ENCODE results near the gene CD24. TPM values are rescaled to one million over a fixed set of nuclear protein-coding genes. Genes with fewer than 3 reads are reported as not detected.
A peak's percentile ranks its signal among the peaks of the same experiment; 100 is the strongest.

Gene CD24
- total RNA-seq (2021) (937 to 1,030 TPM (median 998 TPM) in 3 replicates), Bru-seq, nascent RNA (percentile 100 among the genes with signal in this experiment)
- long read RNA-seq, experiment 1, transcript CD24-201 (2 exons, 2,180 nt) = major isoform, 993 of 1,422 reads
- long read RNA-seq, experiment 1, transcript CD24-202 (3 exons, 802 nt) = minor isoform, 39 of 1,422 reads
- long read RNA-seq, experiment 1, transcript CD24-203 (2 exons, 1,026 nt) = minor isoform, 6 of 1,422 reads
- long read RNA-seq, experiment 1, transcript CD24-204 (3 exons, 2,513 nt) = minor isoform, 106 of 1,422 reads
- long read RNA-seq, experiment 1, partial matches to known transcripts = 0 of 1,422 reads
- long read RNA-seq, experiment 1, other reads (novel, unspliced or antisense) = 274 of 1,422 reads
- long read RNA-seq, experiment 2, transcript CD24-204 (3 exons, 2,513 nt) = minor isoform, 20 of 1,927 reads
- long read RNA-seq, experiment 2, transcript CD24-201 (2 exons, 2,180 nt) = major isoform, 1,029 of 1,927 reads
- long read RNA-seq, experiment 2, transcript CD24-202 (3 exons, 802 nt) = minor isoform, 8 of 1,927 reads
- long read RNA-seq, experiment 2, partial matches to known transcripts = 5 of 1,927 reads
- long read RNA-seq, experiment 2, other reads (novel, unspliced or antisense) = 863 of 1,927 reads
- long read RNA-seq, experiment 3, transcript CD24-204 (3 exons, 2,513 nt) = minor isoform, 22 of 2,005 reads
- long read RNA-seq, experiment 3, transcript CD24-201 (2 exons, 2,180 nt) = major isoform, 1,776 of 2,005 reads
- long read RNA-seq, experiment 3, partial matches to known transcripts = 188 of 2,005 reads
- long read RNA-seq, experiment 3, other reads (novel, unspliced or antisense) = 13 of 2,005 reads

GRCh38 chr6:106974336-106974998 lies at the start of gene CD24:
Gene CD24 (minus strand): TSS chr6:106974729. CDS start chr6:106974646, 83 bp downstream.
- Mint-ChIP-seq H3K9me3 (no peaks in the 10 kb centered on the region), H3K27me3 (ENCODE audit: low read depth) (no peaks in the 10 kb centered on the region), H3K4me1 (peaks cover 47% of the 10 kb centered on the region), H3K27ac (peak within 1 kb of the TSS; percentile 74; the same call in 1 of the 2 replicates), H3K36me3 (peaks cover 38% of the 10 kb centered on the region), H3K4me3 (peak within 1 kb of the TSS; percentile 94)
- ChIA-PET POLR2A (interaction anchor here (0.6 to 1.1 kb wide), 2 partner anchors 79 to 355 kb away, joined by 3 to 4 read pairs; no protein-coding TSS in a partner anchor), CTCF (interaction anchor here (1.0 kb wide), 1 partner anchor 23 kb away, joined by 3 read pairs; no protein-coding TSS in a partner anchor)
- peak; percentile 53 for ATAC-seq
- DNase-seq (ENCODE audit: low spot score) = peak; percentile 78
- TF ChIP-seq ATF6 (CRISPR knock-in tag; IDR thresholded peaks at IDR 0.05) (no peak), CREM (CRISPR knock-in tag; IDR thresholded peaks at IDR 0.05) (peak; percentile 60; the same call in 1 of the 2 replicates), ATF3 (CRISPR knock-in tag; conservative IDR thresholded peaks at IDR 0.05) (no peak; the same call in 1 of the 2 replicates), ZNF425 (CRISPR knock-in tag; conservative IDR thresholded peaks at IDR 0.05) (no peak), FOXP4 (CRISPR knock-in tag; IDR thresholded peaks at IDR 0.05) (peak; percentile 89), ZNF423 (CRISPR knock-in tag; IDR thresholded peaks at IDR 0.05) (peak; percentile 84; the same call in 1 of the 2 replicates), E2F5 (CRISPR knock-in tag; IDR thresholded peaks at IDR 0.05) (0 out of 2 replicates have a peak, but pooled peaks have one; percentile 30), ELF4 (CRISPR knock-in tag; IDR thresholded peaks at IDR 0.05; ENCODE audit: low read depth) (peak; percentile 43; the same call in 1 of the 2 replicates), E2F1 (CRISPR knock-in tag; IDR thresholded peaks at IDR 0.05) (0 out of 2 replicates have a peak, but pooled peaks have one; percentile 82), CBFB (CRISPR knock-in tag; IDR thresholded peaks at IDR 0.05; ENCODE audit: low read depth) (0 out of 2 replicates have a peak, but pooled peaks have one; percentile 49), RELA (CRISPR knock-in tag; IDR thresholded peaks at IDR 0.05; ENCODE audit: borderline replicate concordance) (peak; percentile 52; the same call in 1 of the 2 replicates), NFATC4 (CRISPR knock-in tag; IDR thresholded peaks at IDR 0.05) (0 out of 2 replicates have a peak, but pooled peaks have one; percentile 12), JUN (CRISPR knock-in tag; IDR thresholded peaks at IDR 0.05) (peak; percentile 79; the same call in 1 of the 2 replicates), FOXP1 (CRISPR knock-in tag; IDR thresholded peaks at IDR 0.05; ENCODE audit: borderline replicate concordance) (peak; percentile 89), ARID4B (CRISPR knock-in tag; IDR thresholded peaks at IDR 0.05; ENCODE audit: borderline replicate concordance) (peak; percentile 24; the same call in 1 of the 2 replicates), PRRX2 (CRISPR knock-in tag; IDR thresholded peaks at IDR 0.05) (peak; percentile 16), USF1 (CRISPR knock-in tag; IDR thresholded peaks at IDR 0.05) (peak; percentile 53; the same call in 1 of the 2 replicates), JAZF1 (CRISPR knock-in tag; IDR thresholded peaks at IDR 0.05) (no peak)
